Measurements from ENCODE around the gene ENPP4.
"Not testable (repeated sequence)": the region's sequence is repeated elsewhere in the genome, so short reads cannot be mapped to it uniquely, and the experiment has no call there.

The ENPP4 gene

GRCh38 chr6:46129629-46130511, at the start of gene ENPP4:
ENPP4 (plus strand) TSS chr6:46129989; CDS start chr6:46139584, 9,595 bp downstream.
- DNase-seq (peak; percentile 95 to 98), ATAC-seq (peak; percentile 100)
- Mint-ChIP-seq H3K27ac (peak within 1 kb of the TSS; percentile 82 to 98), H3K4me1 (peaks cover 24% of the 10 kb centered on the region), H3K4me3 (peak within 1 kb of the TSS; percentile 93 to 97), H3K9me3 (no peaks in the 10 kb centered on the region), H3K27me3 (no peaks in the 10 kb centered on the region)

GRCh38 chr6:46080111-46080510, 49.7 kb upstream of the ENPP4 start:
- no peak overlapping the region for H3K27ac Mint-ChIP-seq
- no peak overlapping the region for H3K4me3 Mint-ChIP-seq
- DNase-seq (no peak), ATAC-seq (no peak)
- H3K27me3 Mint-ChIP-seq, result no peaks in the 10 kb centered on the region
- H3K4me1 Mint-ChIP-seq, result peaks cover 10% of the 10 kb centered on the region
- H3K9me3 Mint-ChIP-seq, result no peaks in the 10 kb centered on the region

GRCh38 chr6:46085688-46086087, 44.1 kb upstream of the ENPP4 start:
- ATAC-seq, H3K9me3 Mint-ChIP-seq, H3K27ac Mint-ChIP-seq, H3K4me3 Mint-ChIP-seq, H3K4me1 Mint-ChIP-seq, DNase-seq: not testable (repeated sequence)
- H3K27me3 Mint-ChIP-seq, result peaks cover 11% of the 10 kb centered on the region

- H3K9me3 Mint-ChIP-seq, result peaks cover 3 to 19% of the 10 kb centered on the region in 2 donors
- no peak overlapping the region for H3K4me3 Mint-ChIP-seq
- DNase-seq (peak; percentile 35 to 57), ATAC-seq (peak; percentile 63)
- H3K27ac Mint-ChIP-seq, result no peak overlapping the region
- H3K4me1 Mint-ChIP-seq, result peaks cover 6% of the 10 kb centered on the region
- peaks cover 20% of the 10 kb centered on the region for H3K27me3 Mint-ChIP-seq
Measured at GRCh38 chr6:46090115-46091079, 39.4 kb upstream of the ENPP4 start.

GRCh38 chr6:46091080-46091478, 38.7 kb upstream of the ENPP4 start:
- H3K27me3 Mint-ChIP-seq, result peaks cover 20% of the 10 kb centered on the region
- no peak overlapping the region for H3K27ac Mint-ChIP-seq
- H3K9me3 Mint-ChIP-seq, result peaks cover 10 to 26% of the 10 kb centered on the region in 2 donors
- DNase-seq (no peak), ATAC-seq (no peak)
- peaks cover 6% of the 10 kb centered on the region for H3K4me1 Mint-ChIP-seq
- H3K4me3 Mint-ChIP-seq, result no peak overlapping the region

GRCh38 chr6:46095251-46095650, 34.5 kb upstream of the ENPP4 start:
- ATAC-seq, result no peak
- H3K4me3 Mint-ChIP-seq, result no peak overlapping the region
- peaks cover 9% of the 10 kb centered on the region for H3K27me3 Mint-ChIP-seq
- DNase-seq, result no peak
- H3K4me1 Mint-ChIP-seq, result peaks cover 6% of the 10 kb centered on the region
- H3K27ac Mint-ChIP-seq, result no peak overlapping the region
- H3K9me3 Mint-ChIP-seq, result peaks cover 10 to 32% of the 10 kb centered on the region in 2 donors

GRCh38 chr6:46097366-46097765, 32.4 kb upstream of the ENPP4 start:
- ATAC-seq, result no peak
- no peak overlapping the region for H3K4me3 Mint-ChIP-seq
- peaks cover 12% of the 10 kb centered on the region for H3K4me1 Mint-ChIP-seq
- DNase-seq, result no peak
- no peak overlapping the region for H3K27ac Mint-ChIP-seq
- peaks cover 10 to 32% of the 10 kb centered on the region in 2 donors for H3K9me3 Mint-ChIP-seq
- H3K27me3 Mint-ChIP-seq, result no peaks in the 10 kb centered on the region

- Mint-ChIP-seq H3K9me3 (peaks cover 10 to 31% of the 10 kb centered on the region in 2 donors), H3K4me1 (peaks cover 17% of the 10 kb centered on the region), H3K27ac (peak overlapping the region in 1 of 2 donors; percentile 63), H3K27me3 (no peaks in the 10 kb centered on the region), H3K4me3 (no peak overlapping the region)
- DNase-seq (no peak), ATAC-seq (no peak)
Measured at GRCh38 chr6:46098678-46099077, 31.1 kb upstream of the ENPP4 start.

GRCh38 chr6:46099952-46100351, 29.8 kb upstream of the ENPP4 start:
- peaks cover 20% of the 10 kb centered on the region for H3K4me1 Mint-ChIP-seq
- H3K27me3 Mint-ChIP-seq, result no peaks in the 10 kb centered on the region
- ATAC-seq (no peak), DNase-seq (no peak)
- no peak overlapping the region for H3K4me3 Mint-ChIP-seq
- H3K27ac Mint-ChIP-seq, result no peak overlapping the region
- H3K9me3 Mint-ChIP-seq, result peaks cover 10 to 18% of the 10 kb centered on the region in 2 donors

GRCh38 chr6:46102123-46102522, 27.7 kb upstream of the ENPP4 start:
- Mint-ChIP-seq H3K27me3 (no peaks in the 10 kb centered on the region), H3K4me3 (no peak overlapping the region), H3K9me3 (no peaks in the 10 kb centered on the region), H3K27ac (no peak overlapping the region), H3K4me1 (peaks cover 29% of the 10 kb centered on the region)
- no peak for ATAC-seq
- no peak for DNase-seq

- Mint-ChIP-seq H3K4me1 (peaks cover 29% of the 10 kb centered on the region), H3K27me3 (no peaks in the 10 kb centered on the region), H3K9me3 (no peaks in the 10 kb centered on the region), H3K4me3 (no peak overlapping the region), H3K27ac (no peak overlapping the region)
- no peak for ATAC-seq
- DNase-seq, result no peak
Measured at GRCh38 chr6:46103441-46104115, 26.2 kb upstream of the ENPP4 start.

GRCh38 chr6:46104209-46104608, 25.6 kb upstream of the ENPP4 start:
- no peaks in the 10 kb centered on the region for H3K9me3 Mint-ChIP-seq
- H3K27ac Mint-ChIP-seq, result no peak overlapping the region
- no peak overlapping the region for H3K4me3 Mint-ChIP-seq
- no peak for ATAC-seq
- no peaks in the 10 kb centered on the region for H3K27me3 Mint-ChIP-seq
- peaks cover 29% of the 10 kb centered on the region for H3K4me1 Mint-ChIP-seq
- DNase-seq, result no peak

GRCh38 chr6:46105568-46105967, 24.2 kb upstream of the ENPP4 start:
- H3K27me3 Mint-ChIP-seq, result no peaks in the 10 kb centered on the region
- no peaks in the 10 kb centered on the region for H3K9me3 Mint-ChIP-seq
- ATAC-seq (no peak), DNase-seq (no peak)
- no peak overlapping the region for H3K27ac Mint-ChIP-seq
- no peak overlapping the region for H3K4me3 Mint-ChIP-seq
- H3K4me1 Mint-ChIP-seq, result peaks cover 29% of the 10 kb centered on the region

- DNase-seq (no peak), ATAC-seq (no peak)
- Mint-ChIP-seq H3K9me3 (peaks cover 6 to 23% of the 10 kb centered on the region in 2 donors), H3K27ac (peak overlapping the region in 1 of 2 donors; percentile 82), H3K4me3 (no peak overlapping the region), H3K27me3 (no peaks in the 10 kb centered on the region), H3K4me1 (peaks cover 7% of the 10 kb centered on the region)
Measured at GRCh38 chr6:46113370-46113769, 16.4 kb upstream of the ENPP4 start.

- no peak for DNase-seq
- no peak overlapping the region for H3K27ac Mint-ChIP-seq
- H3K4me3 Mint-ChIP-seq, result no peak overlapping the region
- H3K9me3 Mint-ChIP-seq, result peaks cover 6 to 35% of the 10 kb centered on the region in 2 donors
- H3K27me3 Mint-ChIP-seq, result no peaks in the 10 kb centered on the region
- ATAC-seq, result no peak
- peaks cover 30% of the 10 kb centered on the region for H3K4me1 Mint-ChIP-seq
Measured at GRCh38 chr6:46115634-46116033, 14.2 kb upstream of the ENPP4 start.

Data from stimulated activated naive CD8-positive, alpha-beta T cell treated with anti-CD3 and anti-CD28 coated beads, Interleukin-15, amount 100 ng/mL, for 72 hours (primary cell).